Astrocyte of the cerebellum (primary cell): ENCODE measurements around the gene SEL1L2.

Experiments
- DNase-seq: peaks from one replicate; pipeline ENCODE4 v3.0.0-alpha.2; 2011; ENCODE audit warnings: low read depth
- H3K4me3 ChIP-seq: 2 replicates; pipeline ENCODE4 v1.5.1; 2011; ENCODE audit warnings: mild to moderate bottlenecking, low read depth, low read length, moderate library complexity
- in situ Hi-C: cut with HindIII; loops from 2 replicates; pipeline ENCODE4 v1.10.0; 2017; ENCODE audit warnings: low sequenced_read_pairs
- TF ChIP-seq, protein P1 (sequence below): IDR thresholded peaks from 2 replicates; pipeline ENCODE4 v1.5.1; 2012; ENCODE audit warnings: low read length, low read depth, moderate library complexity, mild to moderate bottlenecking; ENCODE audit errors: missing control alignments

The SEL1L2 gene, protein sequence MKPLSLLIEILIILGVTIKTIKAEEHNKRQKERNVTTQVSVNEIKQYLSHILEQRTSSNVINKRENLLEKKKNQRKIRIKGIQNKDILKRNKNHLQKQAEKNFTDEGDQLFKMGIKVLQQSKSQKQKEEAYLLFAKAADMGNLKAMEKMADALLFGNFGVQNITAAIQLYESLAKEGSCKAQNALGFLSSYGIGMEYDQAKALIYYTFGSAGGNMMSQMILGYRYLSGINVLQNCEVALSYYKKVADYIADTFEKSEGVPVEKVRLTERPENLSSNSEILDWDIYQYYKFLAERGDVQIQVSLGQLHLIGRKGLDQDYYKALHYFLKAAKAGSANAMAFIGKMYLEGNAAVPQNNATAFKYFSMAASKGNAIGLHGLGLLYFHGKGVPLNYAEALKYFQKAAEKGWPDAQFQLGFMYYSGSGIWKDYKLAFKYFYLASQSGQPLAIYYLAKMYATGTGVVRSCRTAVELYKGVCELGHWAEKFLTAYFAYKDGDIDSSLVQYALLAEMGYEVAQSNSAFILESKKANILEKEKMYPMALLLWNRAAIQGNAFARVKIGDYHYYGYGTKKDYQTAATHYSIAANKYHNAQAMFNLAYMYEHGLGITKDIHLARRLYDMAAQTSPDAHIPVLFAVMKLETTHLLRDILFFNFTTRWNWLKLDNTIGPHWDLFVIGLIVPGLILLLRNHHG

DNA sequence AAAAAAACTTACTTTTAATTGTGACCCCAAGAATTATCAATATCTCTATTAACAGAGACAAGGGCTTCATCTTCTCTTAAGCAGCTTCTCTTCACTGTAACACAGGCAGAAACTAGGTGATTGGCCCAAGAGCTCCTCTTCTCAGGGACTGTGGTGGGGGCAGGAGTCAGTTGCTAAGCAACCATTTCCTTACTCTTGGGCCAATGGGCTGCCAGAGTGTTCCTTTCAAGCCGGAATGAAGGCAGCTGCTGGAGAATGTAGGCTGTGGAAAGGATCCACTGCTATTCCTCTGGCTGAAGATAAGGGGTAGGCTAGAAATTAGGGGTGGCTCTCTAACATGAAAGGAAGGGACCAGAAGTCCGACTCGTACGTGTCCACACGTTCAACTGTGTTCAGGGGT, at the start of gene SEL1L2:
Gene SEL1L2 (minus strand): TSS at position 150 of the 400 bp plus-strand sequence. CDS start 80 bp downstream, at position 70.
- no peak within 1 kb of the TSS for H3K4me3 ChIP-seq
- in situ Hi-C loops: no loop called here
- TF ChIP-seq, protein P1, sequence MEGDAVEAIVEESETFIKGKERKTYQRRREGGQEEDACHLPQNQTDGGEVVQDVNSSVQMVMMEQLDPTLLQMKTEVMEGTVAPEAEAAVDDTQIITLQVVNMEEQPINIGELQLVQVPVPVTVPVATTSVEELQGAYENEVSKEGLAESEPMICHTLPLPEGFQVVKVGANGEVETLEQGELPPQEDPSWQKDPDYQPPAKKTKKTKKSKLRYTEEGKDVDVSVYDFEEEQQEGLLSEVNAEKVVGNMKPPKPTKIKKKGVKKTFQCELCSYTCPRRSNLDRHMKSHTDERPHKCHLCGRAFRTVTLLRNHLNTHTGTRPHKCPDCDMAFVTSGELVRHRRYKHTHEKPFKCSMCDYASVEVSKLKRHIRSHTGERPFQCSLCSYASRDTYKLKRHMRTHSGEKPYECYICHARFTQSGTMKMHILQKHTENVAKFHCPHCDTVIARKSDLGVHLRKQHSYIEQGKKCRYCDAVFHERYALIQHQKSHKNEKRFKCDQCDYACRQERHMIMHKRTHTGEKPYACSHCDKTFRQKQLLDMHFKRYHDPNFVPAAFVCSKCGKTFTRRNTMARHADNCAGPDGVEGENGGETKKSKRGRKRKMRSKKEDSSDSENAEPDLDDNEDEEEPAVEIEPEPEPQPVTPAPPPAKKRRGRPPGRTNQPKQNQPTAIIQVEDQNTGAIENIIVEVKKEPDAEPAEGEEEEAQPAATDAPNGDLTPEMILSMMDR: no peak
- no peak for DNase-seq

DNA sequence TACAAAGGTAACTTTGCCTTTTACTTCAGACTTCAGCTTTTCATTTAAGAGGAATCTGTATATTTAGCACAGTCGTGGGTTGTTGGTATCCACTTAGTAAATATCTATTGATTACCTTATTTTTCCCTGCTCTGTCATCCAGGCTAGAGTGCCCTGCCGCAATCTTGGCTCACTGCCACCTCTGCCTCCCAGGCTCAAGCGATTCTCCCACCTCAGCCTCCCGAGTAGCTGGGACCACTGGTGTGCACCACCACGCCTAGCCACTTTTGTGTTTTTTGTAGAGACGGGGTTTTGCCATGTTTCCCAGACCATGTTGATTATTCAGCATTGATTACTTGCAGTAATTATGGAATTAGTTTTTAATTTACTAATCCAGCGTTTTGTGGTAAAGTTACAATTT, 46.2 kb upstream of the SEL1L2 start:
- DNase-seq: no peak
- in situ Hi-C loops: no loop called here
- TF ChIP-seq, protein P1: no peak
- H3K4me3 ChIP-seq: no peak overlapping the region

DNA sequence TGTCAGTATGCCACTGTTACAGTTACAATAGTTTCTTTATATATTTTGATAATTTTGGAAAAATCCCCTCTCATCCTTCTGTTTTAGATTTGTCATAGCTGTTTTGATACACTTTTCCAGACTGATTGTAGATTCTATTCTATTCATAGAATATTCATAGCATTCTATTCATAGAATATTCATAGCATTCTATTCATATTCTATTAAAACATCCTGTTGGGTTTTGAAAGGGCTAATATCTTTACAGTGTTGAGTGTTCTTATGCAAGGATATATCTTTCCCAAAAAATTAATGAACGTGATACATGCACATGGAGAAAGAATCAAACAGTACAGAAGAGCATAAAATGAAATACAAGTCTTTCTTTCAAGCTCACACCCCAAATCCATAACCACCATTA, 42.9 kb upstream of the SEL1L2 start:
- no peak overlapping the region for H3K4me3 ChIP-seq
- TF ChIP-seq, protein P1: no peak
- in situ Hi-C loops: no loop called here
- no peak for DNase-seq

DNA sequence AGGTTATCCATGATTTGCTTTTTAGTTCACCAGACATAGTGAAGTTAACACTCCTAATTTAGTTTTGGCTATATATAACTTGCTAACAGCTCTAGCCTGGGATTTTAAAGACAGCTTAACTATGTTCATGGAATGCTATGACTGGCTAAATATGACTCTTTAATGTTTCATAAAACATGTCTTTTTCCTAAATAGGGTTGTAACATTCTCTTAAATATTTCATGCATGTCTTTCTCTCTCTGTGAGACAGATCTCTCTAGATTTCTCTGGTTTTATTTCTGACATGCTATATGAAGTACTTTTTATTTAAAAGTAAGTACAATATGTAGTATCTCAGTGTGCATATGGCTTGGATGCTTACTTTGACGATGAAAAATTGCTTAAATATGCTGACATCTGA, 40.6 kb upstream of the SEL1L2 start:
- no peak overlapping the region for H3K4me3 ChIP-seq
- TF ChIP-seq, protein P1: no peak
- no peak for DNase-seq
- in situ Hi-C loops: no loop called here

DNA sequence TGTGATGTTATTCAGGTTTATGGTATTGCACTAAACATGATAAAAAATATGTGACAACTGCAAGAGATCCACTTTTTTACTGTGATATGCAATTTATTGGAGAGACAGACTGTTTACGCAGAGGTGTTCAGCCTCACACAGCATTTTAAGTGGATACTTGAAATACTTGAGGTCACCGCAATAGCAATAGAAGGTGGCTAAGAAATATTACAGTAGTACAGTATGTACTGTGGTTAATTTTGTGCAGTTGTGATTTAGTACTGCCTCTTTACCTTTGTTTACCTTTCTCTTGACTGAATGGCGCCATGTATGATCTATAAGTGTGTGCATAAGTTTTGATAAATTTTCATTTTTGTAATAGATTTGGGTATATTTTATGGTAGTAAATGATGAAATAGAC, 22.3 kb upstream of the SEL1L2 start:
- DNase-seq: no peak
- no peak overlapping the region for H3K4me3 ChIP-seq
- TF ChIP-seq, protein P1: no peak
- in situ Hi-C loops: no loop called here

DNA sequence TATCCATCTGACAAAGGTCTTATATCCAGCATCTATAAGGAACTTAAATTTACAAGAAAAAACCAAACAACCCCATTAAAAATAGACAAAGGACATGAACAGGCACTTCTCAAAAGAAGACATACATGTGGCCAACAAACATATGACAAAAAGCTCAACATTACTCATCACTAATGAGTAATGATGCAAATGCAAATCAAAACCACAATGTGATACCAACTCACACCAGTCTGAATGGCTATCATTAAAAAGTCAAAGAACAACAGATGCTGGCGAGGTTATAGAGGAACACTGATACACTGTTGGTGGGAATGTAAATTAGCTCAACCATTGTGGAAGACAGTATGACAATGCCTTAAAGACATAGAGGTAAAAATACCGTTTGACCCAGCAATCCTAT, 18.8 kb upstream of the SEL1L2 start:
- H3K4me3 ChIP-seq: no peak overlapping the region
- no peak for DNase-seq
- in situ Hi-C loops: no loop called here
- TF ChIP-seq, protein P1: no peak
